Inferior parietal cortex (tissue), 1 donor: ENCODE results near the gene SLC39A11.
"Not testable (repeated sequence)": the region's sequence is repeated elsewhere in the genome, so short reads cannot be mapped to it uniquely, and the experiment has no call there.

Source experiments
- DNase-seq: peaks from one replicate; pipeline ENCODE4 v3.0.0-alpha.2; 2016; ENCODE audit errors: extremely low spot score

SLC39A11 gene

GRCh38 chr17:73011016-73011486, 81.4 kb downstream of the SLC39A11 start:
- DNase-seq, result no peak

DNA sequence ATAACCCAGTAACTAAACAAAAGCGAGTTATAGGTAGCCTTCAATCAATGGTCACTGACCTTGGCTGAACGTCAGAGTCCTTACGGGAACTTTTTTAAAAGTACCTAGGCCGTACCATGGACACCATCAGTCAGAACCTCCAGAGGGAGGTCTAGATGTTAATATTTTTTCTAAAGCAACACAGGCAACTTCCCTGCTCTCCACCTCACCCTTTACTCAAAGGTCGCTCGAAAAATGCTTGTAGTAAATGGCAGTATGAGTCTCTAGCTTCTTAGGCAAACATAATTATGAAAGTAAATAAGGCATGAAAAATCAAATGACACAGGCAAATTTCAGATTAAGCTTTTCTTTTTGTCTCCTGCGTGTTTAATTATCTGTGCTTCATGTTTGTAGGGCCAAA, 82.1 kb downstream of the SLC39A11 start:
- no peak for DNase-seq

DNA sequence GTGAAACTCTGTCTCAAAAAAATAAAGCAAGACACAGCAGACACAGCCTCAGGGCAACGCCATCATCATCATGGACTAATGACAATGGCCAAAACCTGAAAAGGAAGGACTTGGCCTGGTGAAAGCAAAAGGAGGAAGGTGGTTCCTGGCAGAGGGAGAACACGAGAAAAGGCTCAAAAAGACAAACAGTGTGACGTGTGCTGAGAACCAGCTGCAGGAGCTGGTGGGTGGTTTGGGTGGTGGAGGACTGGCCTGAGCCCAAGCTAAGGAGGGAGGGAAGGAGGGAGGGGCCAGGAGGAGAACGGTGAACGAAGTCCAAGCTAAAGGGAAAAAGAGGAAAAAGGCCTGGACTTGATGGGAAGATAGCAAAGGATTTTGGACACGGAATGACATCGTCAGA, 85.1 kb downstream of the SLC39A11 start:
- DNase-seq, result no peak

- DNase-seq, result no peak
These were observed 87.1 kb downstream of the SLC39A11 start for GRCh38 chr17:73005360-73005759.

- DNase-seq, result no peak
These were observed 89.0 kb downstream of the SLC39A11 start for GRCh38 chr17:73003487-73003886.

DNA sequence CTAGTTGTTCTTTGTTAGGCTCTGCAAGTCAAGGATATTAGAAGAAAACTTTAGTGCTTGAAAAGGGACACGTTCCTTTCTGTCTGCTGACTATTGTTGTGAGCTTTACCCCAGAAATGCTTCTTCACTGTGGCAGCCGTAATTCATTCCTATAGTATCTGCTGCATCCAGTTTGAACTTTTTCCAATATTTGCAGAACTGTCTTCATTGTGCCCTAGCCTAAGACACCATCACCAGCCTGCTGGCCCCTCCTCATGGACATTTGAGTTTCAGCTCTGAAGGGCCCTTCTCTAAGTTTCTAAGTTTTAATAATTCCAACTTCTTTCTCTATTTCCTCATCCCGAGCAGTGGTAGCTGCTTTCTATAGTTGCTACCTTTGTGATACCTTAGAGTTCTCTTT, 91.7 kb downstream of the SLC39A11 start:
- no peak for DNase-seq

DNA sequence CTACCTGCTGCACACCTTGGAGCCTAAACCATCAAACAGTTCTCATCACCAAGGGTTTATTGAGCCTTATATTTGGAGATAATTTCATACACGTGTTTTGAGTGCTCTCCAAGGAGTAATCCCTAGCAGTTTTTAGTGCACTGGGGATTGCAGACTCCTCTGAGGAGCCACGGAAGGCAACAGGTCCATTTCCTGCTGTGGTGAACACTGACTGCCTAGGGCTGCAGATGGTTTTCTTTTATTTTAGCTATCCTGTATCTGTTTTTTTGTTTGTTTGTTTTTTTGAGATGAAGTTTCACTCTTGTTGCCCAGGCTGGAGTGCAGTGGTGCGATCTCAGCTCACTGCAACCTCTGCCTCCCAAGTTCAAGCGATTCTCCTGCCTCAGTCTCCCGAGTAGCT, 93.0 kb downstream of the SLC39A11 start:
- not testable (repeated sequence) for DNase-seq

GRCh38 chr17:72998343-72998742, 94.1 kb downstream of the SLC39A11 start:
- DNase-seq, result no peak

DNA sequence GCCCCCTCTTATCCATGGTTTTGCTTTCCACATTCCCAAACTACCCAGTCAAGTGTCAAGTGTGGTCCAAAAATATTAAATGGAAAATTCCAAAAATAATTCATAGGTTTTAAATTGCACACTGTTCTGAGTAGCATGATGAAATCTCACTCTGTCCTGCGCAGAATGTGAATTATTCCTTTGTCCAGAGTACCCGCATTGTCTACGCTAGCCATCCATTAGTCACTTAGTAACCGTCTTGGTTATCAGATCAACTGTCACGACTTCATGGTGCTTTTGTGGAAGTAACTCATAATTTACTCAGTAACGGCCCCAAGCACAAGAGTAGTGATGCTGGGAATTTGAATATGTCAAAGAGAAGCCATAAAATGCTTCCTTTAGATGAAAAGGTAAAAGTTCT, 94.9 kb downstream of the SLC39A11 start:
- no peak for DNase-seq

- DNase-seq, result no peak
These were observed 95.7 kb downstream of the SLC39A11 start for GRCh38 chr17:72996791-72997190.

- no peak for DNase-seq
These were observed 97.4 kb downstream of the SLC39A11 start for GRCh38 chr17:72995008-72995656.

GRCh38 chr17:72992783-72993467, 99.6 kb downstream of the SLC39A11 start:
- not testable (repeated sequence) for DNase-seq

GRCh38 chr17:72991651-72992050, 100.8 kb downstream of the SLC39A11 start:
- no peak for DNase-seq

DNA sequence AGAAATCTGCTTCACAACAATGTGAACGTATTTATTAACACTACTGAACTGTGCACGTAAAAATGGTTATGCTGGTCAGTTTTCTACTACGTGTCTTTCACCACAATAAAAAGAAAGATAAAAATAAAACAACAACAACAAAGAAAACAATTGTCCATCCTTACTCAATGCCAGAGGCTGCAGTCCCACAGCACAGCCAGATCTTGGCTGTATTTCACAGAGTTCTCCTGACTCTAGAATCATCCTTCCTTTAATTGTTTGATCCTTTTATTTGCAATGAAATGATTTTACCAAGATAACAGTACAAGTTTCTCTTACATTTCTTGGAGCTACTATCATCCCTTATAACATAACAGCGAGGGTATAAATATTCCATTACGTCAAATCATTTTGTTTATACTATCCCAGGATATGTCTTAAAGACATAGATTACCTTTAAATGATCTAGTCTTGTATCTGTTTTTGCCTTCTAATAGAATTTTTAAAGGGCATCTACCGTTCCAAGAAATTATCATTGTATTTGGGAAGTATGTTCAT, 103.3 kb downstream of the SLC39A11 start:
- no peak for DNase-seq

GRCh38 chr17:72988451-72988850, 104.0 kb downstream of the SLC39A11 start:
- no peak for DNase-seq

DNA sequence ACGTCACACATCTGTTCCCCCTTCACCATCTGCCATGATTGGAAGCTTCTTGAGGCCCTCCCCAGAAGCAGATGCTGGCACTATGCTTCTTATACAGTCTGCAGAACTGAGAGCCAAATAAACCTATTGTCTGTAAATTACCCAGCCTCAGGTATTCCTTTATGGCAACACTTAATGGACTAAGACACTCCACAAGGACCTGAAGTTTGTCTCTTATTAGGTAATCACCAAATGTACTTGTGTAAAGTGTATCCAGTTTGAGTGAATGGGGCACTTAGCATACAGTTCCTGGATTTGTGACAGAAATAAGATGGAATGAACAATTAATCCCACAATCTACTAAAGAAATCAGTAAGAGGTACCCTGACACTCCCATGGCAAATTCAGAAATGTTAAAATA, 105.3 kb downstream of the SLC39A11 start:
- DNase-seq, result no peak

DNA sequence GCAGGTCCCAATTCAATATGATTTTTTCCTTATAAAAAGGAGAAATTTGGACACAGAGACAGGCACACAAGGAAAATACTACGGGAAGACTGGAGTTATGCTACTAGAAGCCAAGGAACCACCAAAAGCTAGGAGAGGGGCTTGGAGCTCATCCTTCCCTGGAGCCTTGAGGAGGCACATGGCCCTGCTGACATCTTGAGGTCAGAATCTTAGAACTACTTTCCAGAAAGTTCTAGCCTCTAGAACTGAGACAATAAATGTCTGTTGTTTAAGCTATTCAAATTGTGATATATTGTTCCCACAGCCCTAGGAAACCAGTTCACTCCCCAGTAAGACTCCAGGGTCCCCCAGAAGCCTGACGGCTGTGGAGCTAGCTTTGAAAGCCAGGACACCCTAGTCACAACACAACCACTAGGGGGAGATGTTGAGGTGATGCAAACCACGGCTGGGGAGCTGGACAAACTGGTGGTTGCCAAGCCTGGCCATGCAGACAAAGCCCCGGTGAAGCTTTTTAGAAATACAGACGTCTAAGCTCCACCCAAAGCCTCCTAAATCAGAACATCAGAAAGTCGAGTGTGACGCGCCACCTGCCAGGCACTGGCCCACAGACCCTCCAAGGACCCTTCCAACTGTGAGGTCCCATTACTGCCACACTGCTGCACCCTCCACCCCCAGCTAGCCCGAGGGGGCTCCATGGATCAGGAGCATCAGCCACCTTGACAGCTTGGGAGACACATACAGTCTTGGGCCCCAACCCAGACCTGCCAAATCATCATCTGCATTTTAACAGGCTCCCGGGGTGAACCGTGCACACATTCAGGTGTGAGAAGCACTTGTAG, 106.4 kb downstream of the SLC39A11 start:
- peak; percentile 90 for DNase-seq

GRCh38 chr17:72984926-72985325, 107.6 kb downstream of the SLC39A11 start:
- no peak for DNase-seq

GRCh38 chr17:72984145-72984925, 108.2 kb downstream of the SLC39A11 start:
- DNase-seq, result no peak

- DNase-seq, result no peak
These were observed 109.8 kb downstream of the SLC39A11 start for GRCh38 chr17:72982680-72983079.

- DNase-seq, result no peak
These were observed 113.8 kb downstream of the SLC39A11 start for GRCh38 chr17:72978593-72979218.
